ENCODE results near the gene TUBGCP2. TPM values are rescaled to one million over a fixed set of nuclear protein-coding genes. Genes with fewer than 3 reads are reported as not detected.
A peak's percentile ranks its signal among the peaks of the same experiment; 100 is the strongest.

The TUBGCP2 gene
- total and polyA plus RNA-seq, 2 of the 13 experiments (the other 11 are each of a cell fraction or from before 2014, with no cell fraction given), result 21.3 to 34.5 TPM

DNA sequence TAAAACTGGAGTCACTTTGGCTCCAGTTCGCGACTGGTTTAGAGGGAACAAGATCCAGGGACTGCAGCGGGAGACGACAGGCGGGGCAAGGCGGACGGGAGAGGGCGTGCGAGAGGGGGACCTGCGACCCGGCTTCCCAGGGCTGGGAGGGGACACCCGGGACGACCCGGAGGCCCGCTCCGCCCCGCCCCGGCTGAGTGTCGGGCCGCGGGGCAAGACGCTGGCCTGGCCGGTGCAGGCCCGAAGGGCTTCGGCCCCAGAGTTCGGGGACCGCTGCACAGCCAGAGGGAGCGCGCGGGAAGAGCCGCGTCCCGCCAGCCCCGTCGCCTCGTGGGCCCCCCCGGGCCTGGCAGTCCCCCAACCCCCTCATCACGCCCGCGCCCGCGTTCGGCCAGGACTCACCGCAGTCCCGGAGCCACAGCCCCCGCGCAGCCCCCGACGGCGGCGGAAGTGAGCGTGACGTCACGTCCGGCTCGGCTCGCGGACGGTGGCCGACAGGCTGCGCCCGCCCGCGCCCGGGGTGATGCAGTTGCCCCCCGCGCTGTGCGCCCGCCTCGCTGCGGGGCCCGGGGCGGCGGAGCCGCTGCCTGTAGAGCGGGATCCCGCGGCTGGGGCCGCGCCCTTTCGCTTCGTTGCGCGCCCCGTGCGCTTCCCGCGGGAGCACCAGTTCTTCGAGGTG is at the start of gene TUBGCP2, which contains the start of gene ZNF511 (continued):
- TF ChIP-seq, protein P1, sequence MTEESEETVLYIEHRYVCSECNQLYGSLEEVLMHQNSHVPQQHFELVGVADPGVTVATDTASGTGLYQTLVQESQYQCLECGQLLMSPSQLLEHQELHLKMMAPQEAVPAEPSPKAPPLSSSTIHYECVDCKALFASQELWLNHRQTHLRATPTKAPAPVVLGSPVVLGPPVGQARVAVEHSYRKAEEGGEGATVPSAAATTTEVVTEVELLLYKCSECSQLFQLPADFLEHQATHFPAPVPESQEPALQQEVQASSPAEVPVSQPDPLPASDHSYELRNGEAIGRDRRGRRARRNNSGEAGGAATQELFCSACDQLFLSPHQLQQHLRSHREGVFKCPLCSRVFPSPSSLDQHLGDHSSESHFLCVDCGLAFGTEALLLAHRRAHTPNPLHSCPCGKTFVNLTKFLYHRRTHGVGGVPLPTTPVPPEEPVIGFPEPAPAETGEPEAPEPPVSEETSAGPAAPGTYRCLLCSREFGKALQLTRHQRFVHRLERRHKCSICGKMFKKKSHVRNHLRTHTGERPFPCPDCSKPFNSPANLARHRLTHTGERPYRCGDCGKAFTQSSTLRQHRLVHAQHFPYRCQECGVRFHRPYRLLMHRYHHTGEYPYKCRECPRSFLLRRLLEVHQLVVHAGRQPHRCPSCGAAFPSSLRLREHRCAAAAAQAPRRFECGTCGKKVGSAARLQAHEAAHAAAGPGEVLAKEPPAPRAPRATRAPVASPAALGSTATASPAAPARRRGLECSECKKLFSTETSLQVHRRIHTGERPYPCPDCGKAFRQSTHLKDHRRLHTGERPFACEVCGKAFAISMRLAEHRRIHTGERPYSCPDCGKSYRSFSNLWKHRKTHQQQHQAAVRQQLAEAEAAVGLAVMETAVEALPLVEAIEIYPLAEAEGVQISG (CRISPR knock-in tag; IDR thresholded peaks at IDR 0.05), result peak; percentile 79
- TF ChIP-seq GATAD2A (CRISPR knock-in tag; IDR thresholded peaks at IDR 0.05) (no peak), ZNF550 (CRISPR knock-in tag; IDR thresholded peaks at IDR 0.05; ENCODE audit: borderline replicate concordance) (no peak), SIN3A (IDR thresholded peaks at IDR 0.05; ENCODE audit: borderline replicate concordance, low read depth, low read length) (peak; percentile 38; the same call in 1 of the 2 replicates), TARDBP (CRISPR knock-in tag; IDR thresholded peaks at IDR 0.05) (no peak), SKI (IDR thresholded peaks at IDR 0.05; ENCODE audit: partially characterized antibody) (no peak), POLR2AphosphoS5 (IDR thresholded peaks at IDR 0.05; ENCODE audit: low read depth, low read length) (peak; percentile 59), MED1 (CRISPR knock-in tag; IDR thresholded peaks at IDR 0.05) (no peak), NFIB (CRISPR knock-in tag; IDR thresholded peaks at IDR 0.05; ENCODE audit: borderline replicate concordance) (no peak), ZBTB8A (CRISPR knock-in tag; IDR thresholded peaks at IDR 0.05; ENCODE audit: borderline replicate concordance, low read depth) (no peak), IRX3 (CRISPR knock-in tag; IDR thresholded peaks at IDR 0.05; ENCODE audit: borderline replicate concordance, low read depth) (0 out of 2 replicates have a peak, but pooled peaks have one; percentile 28), YEATS4 (CRISPR knock-in tag; IDR thresholded peaks at IDR 0.05; ENCODE audit: borderline replicate concordance) (peak; percentile 84), ZNF598 (CRISPR knock-in tag; IDR thresholded peaks at IDR 0.05; ENCODE audit: borderline replicate concordance) (no peak), REPIN1 (CRISPR knock-in tag; IDR thresholded peaks at IDR 0.05; ENCODE audit: borderline replicate concordance, low read depth) (no peak), MATR3 (CRISPR knock-in tag; IDR thresholded peaks at IDR 0.05) (no peak)
- TF ChIP-seq, protein P2, sequence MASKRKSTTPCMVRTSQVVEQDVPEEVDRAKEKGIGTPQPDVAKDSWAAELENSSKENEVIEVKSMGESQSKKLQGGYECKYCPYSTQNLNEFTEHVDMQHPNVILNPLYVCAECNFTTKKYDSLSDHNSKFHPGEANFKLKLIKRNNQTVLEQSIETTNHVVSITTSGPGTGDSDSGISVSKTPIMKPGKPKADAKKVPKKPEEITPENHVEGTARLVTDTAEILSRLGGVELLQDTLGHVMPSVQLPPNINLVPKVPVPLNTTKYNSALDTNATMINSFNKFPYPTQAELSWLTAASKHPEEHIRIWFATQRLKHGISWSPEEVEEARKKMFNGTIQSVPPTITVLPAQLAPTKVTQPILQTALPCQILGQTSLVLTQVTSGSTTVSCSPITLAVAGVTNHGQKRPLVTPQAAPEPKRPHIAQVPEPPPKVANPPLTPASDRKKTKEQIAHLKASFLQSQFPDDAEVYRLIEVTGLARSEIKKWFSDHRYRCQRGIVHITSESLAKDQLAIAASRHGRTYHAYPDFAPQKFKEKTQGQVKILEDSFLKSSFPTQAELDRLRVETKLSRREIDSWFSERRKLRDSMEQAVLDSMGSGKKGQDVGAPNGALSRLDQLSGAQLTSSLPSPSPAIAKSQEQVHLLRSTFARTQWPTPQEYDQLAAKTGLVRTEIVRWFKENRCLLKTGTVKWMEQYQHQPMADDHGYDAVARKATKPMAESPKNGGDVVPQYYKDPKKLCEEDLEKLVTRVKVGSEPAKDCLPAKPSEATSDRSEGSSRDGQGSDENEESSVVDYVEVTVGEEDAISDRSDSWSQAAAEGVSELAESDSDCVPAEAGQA (IDR thresholded peaks at IDR 0.05; ENCODE audit: low read depth), result no peak
- TF ChIP-seq, protein P2 (CRISPR knock-in tag; IDR thresholded peaks at IDR 0.05; ENCODE audit: borderline replicate concordance), result no peak
- TF ChIP-seq, protein P3, sequence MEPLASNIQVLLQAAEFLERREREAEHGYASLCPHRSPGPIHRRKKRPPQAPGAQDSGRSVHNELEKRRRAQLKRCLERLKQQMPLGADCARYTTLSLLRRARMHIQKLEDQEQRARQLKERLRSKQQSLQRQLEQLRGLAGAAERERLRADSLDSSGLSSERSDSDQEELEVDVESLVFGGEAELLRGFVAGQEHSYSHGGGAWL (CRISPR knock-in tag; IDR thresholded peaks at IDR 0.05), result peak; percentile 25
- TF ChIP-seq, protein P4, sequence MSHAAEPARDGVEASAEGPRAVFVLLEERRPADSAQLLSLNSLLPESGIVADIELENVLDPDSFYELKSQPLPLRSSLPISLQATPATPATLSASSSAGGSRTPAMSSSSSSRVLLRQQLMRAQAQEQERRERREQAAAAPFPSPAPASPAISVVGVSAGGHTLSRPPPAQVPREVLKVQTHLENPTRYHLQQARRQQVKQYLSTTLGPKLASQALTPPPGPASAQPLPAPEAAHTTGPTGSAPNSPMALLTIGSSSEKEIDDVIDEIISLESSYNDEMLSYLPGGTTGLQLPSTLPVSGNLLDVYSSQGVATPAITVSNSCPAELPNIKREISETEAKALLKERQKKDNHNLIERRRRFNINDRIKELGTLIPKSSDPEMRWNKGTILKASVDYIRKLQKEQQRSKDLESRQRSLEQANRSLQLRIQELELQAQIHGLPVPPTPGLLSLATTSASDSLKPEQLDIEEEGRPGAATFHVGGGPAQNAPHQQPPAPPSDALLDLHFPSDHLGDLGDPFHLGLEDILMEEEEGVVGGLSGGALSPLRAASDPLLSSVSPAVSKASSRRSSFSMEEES (CRISPR knock-in tag; IDR thresholded peaks at IDR 0.05), result no peak
